ENCODE results near the gene ZNF516.
A peak's percentile ranks its signal among the peaks of the same experiment; 100 is the strongest.
"Not testable (repeated sequence)": the region's sequence is repeated elsewhere in the genome, so short reads cannot be mapped to it uniquely, and the experiment has no call there.

The ZNF516 gene

DNA sequence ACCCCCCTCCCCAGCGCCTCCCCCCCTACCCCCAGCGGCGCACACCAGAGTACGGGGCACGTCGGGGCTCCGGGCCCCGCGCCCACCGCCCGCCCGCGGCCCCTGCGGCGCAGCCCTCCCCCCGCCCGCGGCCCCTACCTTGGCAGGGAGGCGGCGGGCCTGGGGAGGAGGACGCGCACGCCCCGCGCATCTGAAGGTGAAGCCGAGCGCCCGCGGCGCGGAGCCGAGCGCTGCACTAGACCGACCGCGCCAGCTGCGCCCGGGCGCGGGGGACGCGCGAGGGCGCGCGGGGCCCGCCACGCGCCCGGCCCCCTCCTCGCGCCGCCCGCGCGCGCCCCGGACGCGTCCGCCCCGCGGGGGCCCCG, at the start of gene ZNF516:
Gene ZNF516 (minus strand): TSS at position 237 of the 365 bp plus-strand sequence. CDS start 52,188 bp downstream, outside the sequence.
- DNase-seq, result peak; percentile 44

GRCh38 chr18:76538846-76539245, 43.8 kb upstream of the ZNF516 start:
- DNase-seq, result no peak

DNA sequence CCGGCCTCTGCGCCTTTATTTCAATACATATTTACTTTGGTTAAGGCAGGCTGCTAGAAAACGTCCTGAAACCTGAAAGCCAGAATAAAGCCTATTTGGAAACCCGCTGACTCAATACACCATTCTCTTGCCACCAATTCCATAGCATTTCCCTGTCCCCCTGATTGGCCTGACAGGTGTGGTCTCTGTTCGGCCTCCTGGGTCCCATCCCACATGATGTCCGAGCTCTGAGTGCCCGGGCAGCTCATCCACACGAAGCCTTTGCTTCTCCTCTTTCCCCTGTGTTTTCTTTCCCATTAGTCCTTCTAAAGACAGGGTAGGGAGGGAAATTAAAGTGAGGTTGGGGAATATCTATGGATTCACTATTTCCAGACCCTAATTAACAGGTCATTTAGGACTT, 42.6 kb upstream of the ZNF516 start:
- DNase-seq, result no peak

DNA sequence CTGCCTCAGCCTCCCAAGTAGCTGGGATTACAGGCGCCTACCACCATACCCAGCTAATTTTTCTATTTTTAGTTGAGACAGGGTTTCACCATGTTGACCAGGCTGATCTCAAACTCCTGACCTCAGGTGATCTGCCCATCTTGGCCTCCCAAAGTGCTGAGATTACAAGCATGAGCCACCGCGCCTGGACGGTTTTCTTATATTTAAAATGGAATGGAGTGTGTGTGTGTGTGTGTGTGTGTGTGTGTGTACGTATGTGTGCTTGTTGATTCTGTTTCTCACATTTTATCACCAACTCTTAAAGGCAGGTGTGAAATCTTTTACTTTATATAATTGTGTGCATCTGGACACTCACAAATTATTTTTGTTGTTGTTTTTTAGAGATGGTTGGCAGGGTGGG, 41.6 kb upstream of the ZNF516 start:
- DNase-seq, result not testable (repeated sequence)

DNA sequence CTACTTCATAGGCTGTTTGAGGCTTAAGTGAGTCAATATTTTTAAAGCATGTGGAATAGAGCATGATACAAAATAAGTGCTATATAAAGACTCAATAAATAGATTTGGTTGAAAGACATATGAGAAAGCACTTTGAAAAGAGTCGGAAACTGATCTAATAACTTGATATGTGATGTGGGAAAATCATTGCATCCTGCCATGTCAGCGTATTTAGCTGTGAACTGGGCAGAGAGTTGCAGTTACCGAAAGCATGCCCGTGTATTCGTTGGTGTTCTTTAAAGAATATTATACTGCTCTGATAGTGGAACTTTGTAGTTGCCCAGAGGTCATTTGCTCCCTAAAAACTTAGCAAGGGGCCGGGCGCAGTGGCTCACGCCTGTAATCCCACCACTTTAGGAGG, 37.8 kb upstream of the ZNF516 start:
- no peak for DNase-seq

DNA sequence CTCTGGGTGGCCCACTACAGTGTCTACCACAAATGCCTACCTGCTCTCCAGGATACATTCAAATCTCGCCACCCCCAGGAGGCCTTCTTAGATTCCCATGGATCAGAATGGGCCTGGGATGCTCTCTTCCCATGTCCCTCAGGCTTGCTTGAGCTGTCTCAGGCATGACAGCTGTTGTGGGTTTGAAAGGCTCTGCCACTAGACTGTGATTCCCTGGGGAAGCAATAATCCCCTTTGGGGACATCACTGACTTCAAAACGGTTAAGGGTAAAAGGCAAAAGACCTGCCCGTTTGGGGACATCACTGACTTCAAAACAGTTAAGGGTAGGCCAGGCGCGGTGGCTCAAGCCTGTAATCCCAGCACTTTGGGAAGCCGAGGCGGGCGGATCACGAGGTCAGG, 35.8 kb upstream of the ZNF516 start:
- DNase-seq, result no peak

DNA sequence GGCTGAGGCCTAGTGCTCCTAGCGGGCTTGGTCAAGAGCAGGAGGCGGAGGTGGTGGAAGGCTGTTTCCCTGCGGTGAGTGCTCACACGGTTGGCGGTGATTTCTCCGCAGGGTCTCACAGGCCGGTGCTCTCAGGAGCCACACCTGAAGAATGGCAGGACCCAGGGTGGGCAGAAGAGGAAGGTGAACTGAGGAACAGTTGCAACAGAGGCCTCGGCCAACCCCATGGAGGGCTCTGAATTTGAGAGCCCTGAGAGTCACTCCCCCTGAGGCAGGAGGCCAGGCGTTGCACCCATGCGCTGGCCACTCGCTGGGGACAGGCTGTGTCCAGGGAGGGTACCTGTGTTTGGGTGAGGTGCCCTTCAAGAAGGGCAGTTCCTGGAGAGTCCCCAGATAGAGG, 35.3 kb upstream of the ZNF516 start:
- DNase-seq, result no peak

DNA sequence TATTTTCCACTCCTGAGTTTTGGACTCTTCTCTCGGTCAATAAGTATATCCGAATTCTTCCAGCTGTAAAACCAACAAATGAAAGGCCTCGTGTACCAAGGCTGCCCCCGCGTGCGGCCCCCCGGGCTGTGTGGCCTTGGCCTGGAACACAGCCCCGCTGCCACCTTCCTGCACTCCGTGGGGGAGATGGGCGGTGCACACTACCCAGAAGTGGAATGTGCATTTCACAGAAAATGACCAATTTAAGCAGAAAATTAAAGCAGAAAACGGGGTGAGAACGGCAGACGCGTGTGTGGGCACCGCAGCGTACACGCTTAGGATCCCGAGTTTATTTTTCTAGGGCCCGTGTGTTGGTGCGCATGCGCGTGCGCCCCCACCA, 34.4 kb upstream of the ZNF516 start:
- DNase-seq, result no peak

GRCh38 chr18:76528477-76529432, 33.7 kb upstream of the ZNF516 start:
- DNase-seq, result no peak

GRCh38 chr18:76525911-76526310, 30.9 kb upstream of the ZNF516 start:
- DNase-seq, result no peak

DNA sequence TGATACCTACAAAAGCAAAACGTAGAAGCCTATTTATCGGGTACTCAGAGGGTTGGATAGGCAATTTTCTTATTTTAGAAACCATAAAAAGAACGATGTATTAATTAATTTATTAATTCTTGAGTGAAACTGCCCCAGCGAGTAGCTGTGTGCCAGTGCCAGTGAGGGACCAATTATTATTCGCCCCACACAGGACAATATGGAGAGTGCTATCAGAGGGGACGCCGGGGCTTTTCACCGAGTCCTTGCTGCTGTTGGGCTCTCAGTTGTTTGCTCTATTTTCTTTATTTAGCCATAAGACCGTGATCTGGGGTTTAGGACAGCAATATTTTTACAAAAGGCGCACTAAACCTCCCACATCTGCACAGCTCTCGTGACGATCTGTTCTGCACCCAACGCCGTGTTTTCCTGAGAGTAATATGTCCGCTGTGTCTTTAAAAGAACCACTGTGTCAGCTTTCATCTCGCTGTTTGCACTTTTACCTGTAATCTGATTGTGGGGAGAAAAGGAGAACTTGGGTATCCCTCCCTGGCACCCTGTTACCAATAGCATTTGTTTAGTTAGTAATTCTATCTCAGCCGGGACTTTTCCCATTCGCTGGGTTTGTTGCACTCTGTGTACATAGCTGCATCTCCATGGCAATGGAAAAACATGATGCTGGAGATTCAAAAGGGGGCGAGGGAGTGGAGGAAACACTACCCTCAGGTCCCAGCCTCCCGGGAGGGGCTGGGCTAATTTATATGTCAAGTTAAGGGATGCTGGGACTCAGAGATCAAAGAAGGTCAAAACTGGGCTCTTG, 30.1 kb upstream of the ZNF516 start:
- no peak for DNase-seq

DNA sequence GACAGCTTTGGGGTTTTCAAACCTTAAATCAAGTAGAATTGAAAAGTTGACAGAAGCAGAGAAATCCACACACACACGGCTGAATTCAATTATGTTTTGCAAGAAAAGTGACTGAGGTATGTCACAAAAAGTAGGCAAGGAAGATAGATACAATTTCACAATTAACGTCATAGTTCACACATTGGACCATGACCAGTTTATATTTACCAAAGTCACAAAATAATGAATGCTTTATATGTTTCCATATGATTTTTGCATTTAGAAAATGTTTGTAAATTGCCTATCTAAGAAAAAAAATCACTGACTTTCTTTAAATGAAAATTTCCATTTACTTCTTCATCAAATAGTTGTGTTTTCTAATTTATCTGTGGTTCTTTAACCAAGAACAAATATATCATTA, 29.4 kb upstream of the ZNF516 start:
- DNase-seq, result no peak

GRCh38 chr18:76522551-76522950, 27.5 kb upstream of the ZNF516 start:
- no peak for DNase-seq

DNA sequence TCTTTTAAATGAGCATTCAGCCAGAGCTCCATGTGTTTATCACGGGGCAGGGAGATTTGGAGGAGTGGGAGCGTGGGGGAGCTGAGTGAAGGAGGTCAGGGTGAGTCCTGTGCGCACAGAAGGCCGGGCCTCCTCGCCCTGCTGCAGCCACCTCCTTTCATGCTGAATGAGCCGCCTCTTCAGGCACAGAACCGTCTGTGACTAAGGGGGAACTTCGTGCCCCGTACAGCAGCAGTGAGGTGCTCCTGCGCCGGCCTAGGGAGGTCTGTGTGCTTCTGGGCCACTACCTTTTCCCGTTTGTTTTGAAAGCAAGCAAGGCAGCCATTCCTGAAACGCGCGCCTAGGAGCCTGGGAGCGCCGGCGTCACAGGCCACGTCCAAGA, 27.1 kb upstream of the ZNF516 start:
- no peak for DNase-seq

DNA sequence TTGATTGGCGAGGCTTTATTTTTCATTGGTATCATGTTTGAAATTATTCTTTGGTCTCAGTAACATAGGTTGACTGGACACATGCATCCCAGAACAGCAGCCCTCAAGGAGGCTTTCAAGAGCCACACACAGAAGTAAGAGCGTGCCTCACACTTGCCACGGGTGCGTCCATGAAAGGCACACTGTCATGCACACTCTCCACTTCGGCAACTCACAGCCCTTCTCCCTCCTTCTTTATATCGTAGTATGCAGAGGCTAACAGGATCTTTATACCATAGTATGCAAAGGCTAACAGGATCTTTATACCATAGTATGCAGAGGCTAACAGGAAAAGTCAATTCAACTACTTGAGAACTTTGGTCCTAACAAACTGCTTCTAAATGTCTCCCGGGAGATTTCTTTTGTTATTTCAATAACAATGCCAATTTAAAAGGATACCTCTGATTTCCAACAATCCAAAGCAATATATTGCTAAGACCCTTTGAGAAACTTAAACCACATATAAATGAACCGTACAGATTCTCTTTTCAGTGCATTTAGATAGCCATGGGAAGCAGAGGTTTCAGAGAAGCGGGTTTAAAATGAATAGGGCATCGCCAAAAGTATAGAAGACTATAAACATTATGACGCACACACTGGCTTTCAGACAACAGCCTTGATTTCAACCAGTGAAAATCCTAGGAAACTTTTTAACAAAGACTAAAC, 26.5 kb upstream of the ZNF516 start:
- DNase-seq, result no peak

GRCh38 chr18:76518860-76519538, 24.0 kb upstream of the ZNF516 start:
- no peak for DNase-seq

DNA sequence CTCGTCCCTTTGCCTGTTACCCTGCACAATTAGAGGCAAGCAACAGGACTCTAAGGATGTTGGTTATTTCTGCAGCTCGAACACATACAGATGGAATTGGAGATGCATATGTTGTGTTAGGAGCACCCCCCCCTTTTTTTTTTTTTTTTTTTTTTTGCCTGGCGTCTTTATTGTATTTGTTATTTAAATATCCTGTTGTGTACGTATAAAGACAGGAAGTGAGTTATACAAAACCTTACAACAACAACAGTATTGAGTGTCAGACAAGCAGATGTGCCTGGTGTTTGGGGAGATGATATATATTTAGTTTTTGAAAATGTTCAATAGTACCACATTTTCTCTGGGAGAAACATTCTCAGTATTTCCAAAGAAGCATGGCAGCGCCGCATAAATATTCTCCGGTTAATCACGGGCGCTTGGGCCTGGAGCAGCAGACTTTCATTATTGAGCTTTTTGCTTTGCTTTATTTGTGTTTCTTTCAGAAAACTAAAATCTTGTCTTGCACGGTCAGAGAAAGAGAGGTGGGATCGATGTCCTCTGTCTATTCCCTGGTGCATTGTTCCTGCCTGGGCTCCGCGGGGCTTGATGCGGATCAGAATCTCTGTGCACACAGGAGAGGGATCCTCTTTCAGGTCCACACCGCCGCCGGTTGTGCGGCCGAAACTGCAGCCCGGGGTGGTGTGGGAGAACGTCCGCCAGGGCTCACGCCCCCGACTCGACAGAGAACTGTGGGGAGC, 23.2 kb upstream of the ZNF516 start:
- DNase-seq, result no peak

GRCh38 chr18:76515576-76515975, 20.5 kb upstream of the ZNF516 start:
- DNase-seq, result no peak

DNA sequence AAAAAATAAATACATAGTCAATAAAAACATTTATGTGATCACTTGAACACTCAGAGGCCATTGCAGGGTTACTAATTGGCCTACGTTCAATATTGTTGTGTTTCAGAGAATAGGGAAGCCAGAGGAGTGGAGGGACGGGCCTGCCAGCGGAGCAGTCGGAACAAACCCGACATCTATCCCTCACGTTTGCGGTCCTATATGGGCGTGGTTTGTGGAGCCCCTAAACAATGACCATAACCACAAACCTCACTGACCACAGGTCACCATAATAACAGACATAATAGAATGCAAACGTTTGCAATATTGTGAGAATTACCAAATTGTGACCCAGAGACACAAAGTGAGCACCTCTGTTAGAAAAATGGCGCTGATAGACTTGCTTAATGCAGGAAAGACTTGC, 19.5 kb upstream of the ZNF516 start:
- DNase-seq, result no peak

DNA sequence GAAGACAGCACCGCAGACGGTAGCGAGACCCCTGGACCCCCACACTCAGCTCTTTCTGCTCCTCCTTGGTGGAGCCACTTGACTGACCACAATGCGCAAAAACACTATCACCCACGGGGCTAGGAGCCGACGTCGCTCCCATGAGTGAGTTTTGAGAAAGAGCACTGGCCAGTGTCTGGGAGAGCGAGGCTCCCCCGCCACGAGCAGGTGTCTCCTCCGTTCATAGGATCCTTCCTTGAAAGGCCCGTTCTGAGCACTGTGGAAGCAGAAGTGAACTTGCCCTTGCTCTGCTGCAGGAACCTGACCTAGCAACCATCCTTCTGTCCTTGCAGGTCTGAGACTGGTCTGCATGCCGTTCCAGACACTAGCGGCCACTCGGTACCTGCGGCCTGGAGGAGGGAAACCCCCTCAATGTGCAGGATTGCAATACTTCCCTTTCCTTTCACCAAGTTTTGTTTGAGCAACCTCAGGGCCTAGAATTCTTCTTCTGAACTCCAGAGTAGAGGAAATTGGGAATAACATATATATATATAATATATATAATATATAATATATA, 12.9 kb upstream of the ZNF516 start:
- DNase-seq, result no peak

- DNase-seq, result no peak
Measured at GRCh38 chr18:76506974-76507764, 12.1 kb upstream of the ZNF516 start.

All from stimulated activated CD4-positive, alpha-beta T cell treated with anti-CD3 and anti-CD28 coated beads, Interleukin-4, amount 100 ng/mL, for 1 hour (primary cell).